Adipocyte (in vitro differentiated cells): ENCODE measurements around the gene TRERF1.

Experiments
- DNase-seq: peaks from one replicate; pipeline ENCODE4 v3.0.0-alpha.2; 2015; ENCODE audit warnings: low read depth
- H3K27me3 ChIP-seq: replicated peaks from 2 replicates; pipeline ENCODE4 v1.7.0; 2013; ENCODE audit warnings: mild to moderate bottlenecking, low read length, moderate library complexity; ENCODE audit not compliant: control insufficient read depth, insufficient read depth
- H3K36me3 ChIP-seq: 2 replicates; pipeline ENCODE4 v1.7.0; 2013; ENCODE audit warnings: low read length, mild to moderate bottlenecking, moderate library complexity; ENCODE audit not compliant: control insufficient read depth, insufficient read depth, severe bottlenecking
- H3K4me1 ChIP-seq: 2 replicates; pipeline ENCODE4 v1.7.0; 2013; ENCODE audit warnings: mild to moderate bottlenecking, low read length, moderate library complexity; ENCODE audit not compliant: control insufficient read depth, insufficient read depth
- H3K4me3 ChIP-seq: 2 replicates; pipeline ENCODE4 v1.7.0; 2013; ENCODE audit warnings: mild to moderate bottlenecking, low read length, moderate library complexity
- H3K9ac ChIP-seq: 2 replicates; pipeline ENCODE4 v1.7.0; 2013; ENCODE audit warnings: mild to moderate bottlenecking, low read length, moderate library complexity
- H3K9me3 ChIP-seq: 2 replicates; pipeline ENCODE4 v1.7.0; 2013; ENCODE audit warnings: mild to moderate bottlenecking, low read length, moderate library complexity; ENCODE audit not compliant: control insufficient read depth

The TRERF1 gene

GRCh38 chr6:42306439-42307140 is 145.1 kb downstream of the TRERF1 start:
- no peaks in the 10 kb centered on the region for H3K36me3 ChIP-seq
- no peak for DNase-seq
- no peaks in the 10 kb centered on the region for H3K9me3 ChIP-seq

DNA sequence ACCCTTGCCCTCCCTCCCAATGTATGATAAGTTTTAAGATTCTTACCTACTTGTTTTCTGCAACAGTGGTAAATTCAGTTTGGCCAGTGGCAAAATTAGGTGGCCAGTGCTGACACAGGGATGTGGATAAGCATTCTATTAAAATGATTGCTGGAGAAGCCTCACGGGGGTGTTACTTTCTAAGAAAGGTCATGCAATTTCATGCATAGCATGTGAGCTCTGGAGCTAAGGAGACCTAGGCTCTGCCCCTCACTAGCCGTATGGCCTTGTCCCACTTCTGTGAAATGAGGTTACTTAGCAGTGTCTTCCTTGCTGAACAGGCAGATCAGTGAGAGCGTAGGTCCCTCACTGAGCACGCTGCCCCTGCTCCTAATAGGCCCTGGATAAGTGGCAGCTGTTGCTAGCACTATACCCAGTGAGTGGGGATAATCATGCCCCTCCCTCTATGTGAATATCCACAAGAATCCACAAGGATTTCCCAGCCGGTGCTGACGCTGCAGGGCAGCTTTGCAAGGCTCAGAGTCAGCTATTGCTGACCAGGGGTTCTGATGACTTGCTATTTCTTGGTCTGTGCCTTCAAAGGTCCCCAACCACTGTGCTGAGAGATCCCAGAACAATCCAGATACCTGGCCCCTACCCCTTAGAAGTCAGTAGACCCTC is 147.5 kb downstream of the TRERF1 start:
- Histone ChIP-seq H3K4me1 (peaks cover 14% of the 10 kb centered on the region), H3K4me3 (no peak overlapping the region), H3K9me3 (no peaks in the 10 kb centered on the region), H3K27me3 (no peaks in the 10 kb centered on the region), H3K9ac (no peak overlapping the region), H3K36me3 (peaks cover 3% of the 10 kb centered on the region)
- no peak for DNase-seq

More at GRCh38 chr6:42306439-42307140, 145.1 kb downstream of the TRERF1 start:
- Histone ChIP-seq H3K4me1 (peaks cover 14% of the 10 kb centered on the region), H3K9ac (no peak overlapping the region), H3K27me3 (no peaks in the 10 kb centered on the region), H3K4me3 (no peak overlapping the region)

GRCh38 chr6:42302411-42302810 is 149.3 kb downstream of the TRERF1 start:
- Histone ChIP-seq H3K27me3 (no peaks in the 10 kb centered on the region), H3K9me3 (no peaks in the 10 kb centered on the region), H3K4me3 (no peak overlapping the region), H3K36me3 (peaks cover 3% of the 10 kb centered on the region), H3K4me1 (peaks cover 14% of the 10 kb centered on the region), H3K9ac (no peak overlapping the region)
- no peak for DNase-seq

DNA sequence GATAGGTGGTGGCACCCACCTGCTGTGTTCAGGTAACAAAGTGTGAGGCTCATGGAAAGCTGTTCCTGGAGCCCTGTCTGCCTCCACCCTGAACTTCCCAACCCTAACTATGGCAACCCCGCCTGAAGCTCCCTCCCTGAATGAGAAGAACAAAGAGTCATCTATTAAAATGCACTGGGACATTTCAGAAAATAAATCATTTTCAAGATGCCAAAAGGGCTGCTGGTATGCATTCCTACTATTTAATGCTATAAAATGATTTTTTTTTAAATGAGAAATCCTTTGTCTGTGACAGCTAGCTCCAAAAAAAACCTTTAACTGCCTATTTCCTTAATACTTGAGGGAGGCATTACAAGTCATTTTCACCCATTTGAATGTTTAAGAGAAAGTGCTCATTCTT is 149.7 kb downstream of the TRERF1 start:
- no peak overlapping the region for H3K4me3 ChIP-seq
- no peaks in the 10 kb centered on the region for H3K27me3 ChIP-seq
- peaks cover 14% of the 10 kb centered on the region for H3K4me1 ChIP-seq
- peaks cover 3% of the 10 kb centered on the region for H3K36me3 ChIP-seq
- no peak for DNase-seq
- no peak overlapping the region for H3K9ac ChIP-seq
- H3K9me3 ChIP-seq, result no peaks in the 10 kb centered on the region

GRCh38 chr6:42300701-42301100 is 151.0 kb downstream of the TRERF1 start:
- Histone ChIP-seq H3K4me1 (peaks cover 14% of the 10 kb centered on the region), H3K9me3 (no peaks in the 10 kb centered on the region), H3K27me3 (no peaks in the 10 kb centered on the region), H3K9ac (no peak overlapping the region), H3K4me3 (no peak overlapping the region), H3K36me3 (peaks cover 3% of the 10 kb centered on the region)
- no peak for DNase-seq

DNA sequence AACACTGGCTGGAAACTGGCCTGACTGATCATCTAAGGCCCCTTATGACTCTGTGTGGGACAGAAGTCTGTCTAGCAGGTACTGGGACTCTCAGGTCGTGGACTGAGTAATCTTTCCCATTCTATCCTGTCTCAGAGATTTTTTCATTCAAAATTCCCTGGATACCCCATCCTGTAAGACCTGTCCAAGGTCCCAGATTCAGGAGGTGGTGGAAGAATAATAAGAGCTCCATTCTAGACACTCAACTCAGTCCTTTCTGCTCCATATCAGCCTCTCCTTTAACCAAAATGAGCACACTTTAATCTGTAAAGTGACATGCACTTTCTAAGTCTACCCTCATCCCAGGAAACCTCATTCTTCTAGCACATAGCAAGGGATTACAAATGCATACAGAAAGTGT is 151.5 kb downstream of the TRERF1 start:
- Histone ChIP-seq H3K9ac (no peak overlapping the region), H3K4me1 (peaks cover 11% of the 10 kb centered on the region), H3K36me3 (peaks cover 3% of the 10 kb centered on the region), H3K4me3 (no peak overlapping the region), H3K9me3 (no peaks in the 10 kb centered on the region), H3K27me3 (no peaks in the 10 kb centered on the region)
- DNase-seq, result no peak

DNA sequence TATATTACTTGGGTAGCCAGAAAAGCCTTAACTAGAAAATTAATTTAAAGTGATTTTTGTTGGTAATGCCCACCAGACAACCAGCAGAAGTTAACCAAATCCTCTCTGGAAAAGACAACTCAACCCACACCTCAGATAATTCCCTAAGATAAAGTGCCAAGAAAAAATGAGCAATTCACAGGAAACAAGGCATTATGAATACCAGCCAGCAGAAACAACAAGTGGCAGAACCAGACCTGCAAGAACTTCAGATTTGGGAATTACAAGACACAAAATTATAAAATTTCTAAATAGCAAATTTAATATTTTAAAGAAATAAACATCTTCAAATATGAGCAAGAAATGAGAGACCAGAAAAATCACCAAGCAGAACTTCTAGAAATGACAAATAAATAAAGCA is 154.1 kb downstream of the TRERF1 start:
- H3K9ac ChIP-seq, result no peak overlapping the region
- peaks cover 3% of the 10 kb centered on the region for H3K36me3 ChIP-seq
- H3K4me1 ChIP-seq, result peaks cover 4% of the 10 kb centered on the region
- H3K27me3 ChIP-seq, result no peaks in the 10 kb centered on the region
- no peak for DNase-seq
- H3K9me3 ChIP-seq, result no peaks in the 10 kb centered on the region
- no peak overlapping the region for H3K4me3 ChIP-seq

DNA sequence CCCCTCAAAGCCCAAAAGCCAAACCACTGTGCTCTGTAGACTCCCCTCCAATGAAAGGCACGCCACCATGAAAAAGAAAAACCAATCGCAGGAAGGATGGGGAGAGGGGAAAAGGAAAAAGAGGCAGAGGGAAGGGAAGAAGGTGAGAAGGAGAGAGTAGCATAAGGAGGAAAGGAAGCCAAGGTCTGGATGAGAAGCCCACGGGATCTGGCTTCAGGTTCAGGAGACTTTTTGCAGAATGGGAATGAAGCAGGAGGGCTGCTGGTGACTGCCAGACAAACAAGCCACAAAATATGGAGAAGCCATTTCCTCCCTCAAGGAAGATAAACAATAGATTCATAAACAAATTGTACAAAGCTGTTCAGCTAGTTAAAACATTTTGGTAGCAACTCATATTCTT is 155.1 kb downstream of the TRERF1 start:
- no peaks in the 10 kb centered on the region for H3K9me3 ChIP-seq
- H3K4me3 ChIP-seq, result no peak overlapping the region
- no peak for DNase-seq
- H3K4me1 ChIP-seq, result no peaks in the 10 kb centered on the region
- H3K9ac ChIP-seq, result no peak overlapping the region
- peaks cover 3% of the 10 kb centered on the region for H3K36me3 ChIP-seq
- H3K27me3 ChIP-seq, result no peaks in the 10 kb centered on the region

GRCh38 chr6:42295677-42296076 is 156.0 kb downstream of the TRERF1 start:
- H3K9ac ChIP-seq, result no peak overlapping the region
- DNase-seq, result no peak
- no peaks in the 10 kb centered on the region for H3K27me3 ChIP-seq
- H3K4me3 ChIP-seq, result no peak overlapping the region
- H3K36me3 ChIP-seq, result peaks cover 3% of the 10 kb centered on the region
- no peaks in the 10 kb centered on the region for H3K4me1 ChIP-seq
- H3K9me3 ChIP-seq, result no peaks in the 10 kb centered on the region

DNA sequence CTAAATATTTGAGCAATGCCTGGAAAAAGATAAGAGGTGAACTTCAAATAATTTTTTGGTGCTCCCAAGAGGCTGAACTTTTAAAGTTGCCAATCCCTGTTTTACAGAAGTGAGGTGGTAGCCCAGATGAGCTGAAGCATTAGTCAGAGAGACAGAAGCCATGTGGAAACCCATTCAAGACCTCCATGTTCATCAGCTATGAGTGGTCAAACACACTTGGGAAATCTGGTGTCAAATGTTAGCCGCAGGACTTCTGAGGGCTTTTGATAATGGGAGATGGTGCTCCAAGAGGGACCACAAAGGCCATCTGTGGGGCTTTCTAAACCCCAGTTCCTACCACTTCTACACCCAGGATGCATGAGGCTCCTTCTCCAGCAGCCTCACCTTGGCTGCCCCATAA is 156.5 kb downstream of the TRERF1 start:
- no peak overlapping the region for H3K4me3 ChIP-seq
- H3K4me1 ChIP-seq, result no peaks in the 10 kb centered on the region
- no peaks in the 10 kb centered on the region for H3K27me3 ChIP-seq
- H3K36me3 ChIP-seq, result peaks cover 3% of the 10 kb centered on the region
- H3K9ac ChIP-seq, result no peak overlapping the region
- H3K9me3 ChIP-seq, result no peaks in the 10 kb centered on the region
- DNase-seq, result no peak

- no peak for DNase-seq
- no peak overlapping the region for H3K4me3 ChIP-seq
- H3K9me3 ChIP-seq, result no peaks in the 10 kb centered on the region
- no peaks in the 10 kb centered on the region for H3K4me1 ChIP-seq
- H3K9ac ChIP-seq, result no peak overlapping the region
- no peaks in the 10 kb centered on the region for H3K27me3 ChIP-seq
- H3K36me3 ChIP-seq, result peaks cover 2% of the 10 kb centered on the region
Observed at GRCh38 chr6:42294759-42295158, 157.0 kb downstream of the TRERF1 start.
